Measurements from ENCODE around the gene IGLL1. TPM values are rescaled to one million over a fixed set of nuclear protein-coding genes. Genes with fewer than 3 reads are reported as not detected.

IGLL1 gene
- total and polyA plus RNA-seq, 3 experiments from 2014 or later, result not detected

- CTCF ChIA-PET, result no interaction called here
These were observed 8.6 kb downstream of the IGLL1 start for GRCh38 chr22:23571486-23571885.

DNA sequence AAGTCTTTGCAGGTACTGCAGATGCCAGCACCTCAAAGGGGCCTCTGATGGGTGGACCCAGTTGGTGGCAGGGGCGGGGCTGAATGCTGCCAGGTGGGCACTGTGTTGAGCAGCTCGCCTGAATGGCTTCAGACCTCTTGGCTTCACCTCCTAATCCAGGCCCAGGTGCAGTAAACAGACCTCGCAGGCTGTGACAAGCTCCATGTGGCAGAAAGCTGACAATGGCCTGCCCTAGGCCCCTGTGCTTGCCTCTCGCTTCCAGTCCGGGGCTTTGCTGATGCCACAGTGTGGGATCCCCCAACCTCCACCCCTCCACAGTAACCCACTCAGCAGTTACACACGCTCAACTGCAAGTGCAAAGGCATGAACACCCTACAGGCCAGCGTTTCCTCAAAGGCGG lies 9.4 kb downstream of the IGLL1 start:
- H3K36me3 Mint-ChIP-seq, result peaks cover 0 to 4% (median 0%) of the 10 kb centered on the region in 3 donors
- H3K9me3 Mint-ChIP-seq, result peaks cover 0 to 3% (median 0%) of the 10 kb centered on the region in 5 donors
- no peaks in the 10 kb centered on the region for H3K9me3 ChIP-seq (ENCODE audit: low read length)
- H3K27ac ChIP-seq (ENCODE audit: low read depth, low read length), result no peak overlapping the region
- H3K36me3 ChIP-seq (ENCODE audit: insufficient read depth, low read length), result no peaks in the 10 kb centered on the region
- CTCF ChIA-PET, result no interaction called here
- H3K27me3 Mint-ChIP-seq, result peaks cover 23 to 25% of the 10 kb centered on the region in 2 donors
- H3K4me1 ChIP-seq (ENCODE audit: insufficient read depth, low read length), result no peaks in the 10 kb centered on the region
- H3K27ac Mint-ChIP-seq, result no peak overlapping the region
- no peak overlapping the region for H3K4me3 Mint-ChIP-seq
- H3K27me3 ChIP-seq (ENCODE audit: insufficient read depth, low read length, poor library complexity, severe bottlenecking), result peaks cover 9% of the 10 kb centered on the region
- POLR2A ChIA-PET, result no interaction called here
- no peak for DNase-seq
- H3K4me3 ChIP-seq (ENCODE audit: low read length), result no peak overlapping the region
- peaks cover 0 to 6% (median 2%) of the 10 kb centered on the region in 3 donors for H3K4me1 Mint-ChIP-seq

More at GRCh38 chr22:23571486-23571885, 8.6 kb downstream of the IGLL1 start:
- Mint-ChIP-seq H3K27ac (no peak overlapping the region), H3K27me3 (peaks cover 27% of the 10 kb centered on the region in 2 donors), H3K9me3 (peaks cover 0 to 3% (median 0%) of the 10 kb centered on the region in 5 donors), H3K4me1 (peaks cover 0 to 3% (median 0%) of the 10 kb centered on the region in 3 donors), H3K36me3 (peaks cover 0 to 4% (median 0%) of the 10 kb centered on the region in 3 donors), H3K4me3 (no peak overlapping the region)
- no peaks in the 10 kb centered on the region for H3K9me3 ChIP-seq (ENCODE audit: low read length)
- no peak overlapping the region for H3K27ac ChIP-seq (ENCODE audit: low read depth, low read length)
- no peaks in the 10 kb centered on the region for H3K4me1 ChIP-seq (ENCODE audit: insufficient read depth, low read length)
- H3K36me3 ChIP-seq (ENCODE audit: insufficient read depth, low read length), result no peaks in the 10 kb centered on the region
- H3K4me3 ChIP-seq (ENCODE audit: low read length), result no peak overlapping the region
- peaks cover 5% of the 10 kb centered on the region for H3K27me3 ChIP-seq (ENCODE audit: insufficient read depth, low read length, poor library complexity, severe bottlenecking)
- DNase-seq, result no peak
- POLR2A ChIA-PET, result no interaction called here

DNA sequence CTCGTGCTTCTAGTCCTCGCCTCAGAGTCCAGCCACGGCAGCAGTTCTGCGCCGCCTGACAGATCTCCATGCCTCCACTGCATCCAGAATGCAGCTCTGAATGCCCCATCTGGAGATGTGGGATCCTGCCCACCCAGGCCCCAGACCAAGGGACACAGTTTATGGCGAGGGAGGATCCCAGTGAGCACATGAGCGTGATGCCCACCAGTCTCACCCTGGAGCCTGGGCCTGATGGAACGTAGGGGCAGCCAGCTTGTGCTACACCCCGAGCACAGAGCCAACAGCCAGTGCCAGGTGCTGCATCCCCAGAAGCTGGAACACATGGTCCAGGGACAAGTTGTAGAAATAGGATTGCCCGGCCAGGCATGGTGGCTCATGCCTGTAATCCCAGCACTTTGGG lies 10.4 kb downstream of the IGLL1 start:
- POLR2A ChIA-PET, result no interaction called here

DNA sequence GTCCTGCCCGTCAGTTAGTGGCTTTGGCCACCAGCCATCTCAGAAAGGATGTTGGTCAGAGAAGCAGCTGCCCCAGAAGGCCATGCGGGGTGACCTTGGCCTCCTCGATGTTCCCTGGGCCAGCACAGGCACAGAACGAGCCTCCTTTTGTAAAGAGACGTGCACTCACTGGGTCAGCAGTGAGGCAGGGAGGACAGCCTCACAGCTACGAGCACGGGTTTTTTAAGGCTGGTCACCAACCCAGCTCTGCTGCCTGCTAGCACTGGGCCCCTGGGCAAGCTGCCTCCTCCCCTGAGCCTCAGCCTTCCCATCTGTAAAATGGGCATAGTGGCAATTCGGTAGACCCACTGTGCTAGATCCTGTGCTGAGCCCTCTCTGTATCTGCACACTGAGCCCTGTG lies 10.8 kb downstream of the IGLL1 start:
- Mint-ChIP-seq H3K9me3 (peaks cover 0 to 3% (median 0%) of the 10 kb centered on the region in 5 donors), H3K4me1 (peaks cover 0 to 10% (median 5%) of the 10 kb centered on the region in 3 donors), H3K4me3 (no peak overlapping the region), H3K27me3 (peaks cover 25 to 29% of the 10 kb centered on the region in 2 donors), H3K27ac (no peak overlapping the region), H3K36me3 (peaks cover 0 to 4% (median 0%) of the 10 kb centered on the region in 3 donors)
- Histone ChIP-seq H3K36me3 (ENCODE audit: insufficient read depth, low read length) (no peaks in the 10 kb centered on the region), H3K9me3 (ENCODE audit: low read length) (no peaks in the 10 kb centered on the region), H3K27me3 (ENCODE audit: insufficient read depth, low read length, poor library complexity, severe bottlenecking) (peaks cover 14% of the 10 kb centered on the region), H3K4me1 (ENCODE audit: insufficient read depth, low read length) (no peaks in the 10 kb centered on the region), H3K4me3 (ENCODE audit: low read length) (no peak overlapping the region), H3K27ac (ENCODE audit: low read depth, low read length) (no peak overlapping the region)
- POLR2A ChIA-PET, result no interaction called here
- no peak for DNase-seq
- CTCF ChIA-PET, result no interaction called here

More for the DNA sequence above, 10.4 kb downstream of the IGLL1 start:
- Histone ChIP-seq H3K27me3 (ENCODE audit: insufficient read depth, low read length, poor library complexity, severe bottlenecking) (peaks cover 14% of the 10 kb centered on the region), H3K9me3 (ENCODE audit: low read length) (no peaks in the 10 kb centered on the region), H3K4me3 (ENCODE audit: low read length) (no peak overlapping the region), H3K4me1 (ENCODE audit: insufficient read depth, low read length) (no peaks in the 10 kb centered on the region), H3K36me3 (ENCODE audit: insufficient read depth, low read length) (no peaks in the 10 kb centered on the region), H3K27ac (ENCODE audit: low read depth, low read length) (no peak overlapping the region)
- CTCF ChIA-PET, result no interaction called here
- peaks cover 0 to 10% (median 5%) of the 10 kb centered on the region in 3 donors for H3K4me1 Mint-ChIP-seq
- DNase-seq, result no peak
- peaks cover 0 to 3% (median 0%) of the 10 kb centered on the region in 5 donors for H3K9me3 Mint-ChIP-seq
- H3K27me3 Mint-ChIP-seq, result peaks cover 21 to 25% of the 10 kb centered on the region in 2 donors
- H3K36me3 Mint-ChIP-seq, result peaks cover 0 to 4% (median 0%) of the 10 kb centered on the region in 3 donors
- no peak overlapping the region for H3K27ac Mint-ChIP-seq
- no peak overlapping the region for H3K4me3 Mint-ChIP-seq

- peaks cover 33 to 42% of the 10 kb centered on the region in 2 donors for H3K27me3 Mint-ChIP-seq
- H3K27ac ChIP-seq (ENCODE audit: low read depth, low read length), result no peak overlapping the region
- H3K36me3 Mint-ChIP-seq, result peaks cover 0 to 3% (median 0%) of the 10 kb centered on the region in 3 donors
- CTCF ChIA-PET, result no interaction called here
- peaks cover 0 to 10% (median 5%) of the 10 kb centered on the region in 3 donors for H3K4me1 Mint-ChIP-seq
- H3K4me1 ChIP-seq (ENCODE audit: insufficient read depth, low read length), result no peaks in the 10 kb centered on the region
- POLR2A ChIA-PET, result no interaction called here
- H3K27me3 ChIP-seq (ENCODE audit: insufficient read depth, low read length, poor library complexity, severe bottlenecking), result peaks cover 14% of the 10 kb centered on the region
- no peak overlapping the region for H3K4me3 ChIP-seq (ENCODE audit: low read length)
- H3K9me3 Mint-ChIP-seq, result peaks cover 0 to 2% (median 0%) of the 10 kb centered on the region in 5 donors
- peak overlapping the region in 6 of 7 donors; percentile 36 to 70 (median 54) for H3K4me3 Mint-ChIP-seq
- H3K36me3 ChIP-seq (ENCODE audit: insufficient read depth, low read length), result no peaks in the 10 kb centered on the region
- no peaks in the 10 kb centered on the region for H3K9me3 ChIP-seq (ENCODE audit: low read length)
- no peak for DNase-seq
- peak overlapping the region in 1 of 8 donors; percentile 34 for H3K27ac Mint-ChIP-seq
These were observed 13.2 kb downstream of the IGLL1 start for GRCh38 chr22:23566705-23567475.

- POLR2A ChIA-PET, result no interaction called here
- H3K27me3 ChIP-seq (ENCODE audit: insufficient read depth, low read length, poor library complexity, severe bottlenecking), result peaks cover 14% of the 10 kb centered on the region
- Mint-ChIP-seq H3K27me3 (peaks cover 33 to 42% of the 10 kb centered on the region in 2 donors), H3K27ac (peak overlapping the region in 4 of 8 donors; percentile 26 to 79 (median 46)), H3K9me3 (no peaks in the 10 kb centered on the region), H3K36me3 (no peaks in the 10 kb centered on the region), H3K4me3 (peak overlapping the region; percentile 64 to 93 (median 82)), H3K4me1 (peaks cover 0 to 10% (median 5%) of the 10 kb centered on the region in 3 donors)
- no peak for DNase-seq
- no peaks in the 10 kb centered on the region for H3K9me3 ChIP-seq (ENCODE audit: low read length)
- CTCF ChIA-PET, result no interaction called here
- H3K4me1 ChIP-seq (ENCODE audit: insufficient read depth, low read length), result no peaks in the 10 kb centered on the region
- no peaks in the 10 kb centered on the region for H3K36me3 ChIP-seq (ENCODE audit: insufficient read depth, low read length)
- peak overlapping the region; percentile 61 for H3K4me3 ChIP-seq (ENCODE audit: low read length)
- H3K27ac ChIP-seq (ENCODE audit: low read depth, low read length), result no peak overlapping the region
These were observed 14.0 kb downstream of the IGLL1 start for GRCh38 chr22:23565915-23566704.

- peak overlapping the region; percentile 61 for H3K4me3 ChIP-seq (ENCODE audit: low read length)
- ChIA-PET CTCF (no interaction called here), POLR2A (interaction anchor here (0.7 kb wide), 1 partner anchor 292 kb away, joined by 6 read pairs; the partner anchor contains the start of gene SLC2A11)
- H3K36me3 ChIP-seq (ENCODE audit: insufficient read depth, low read length), result no peaks in the 10 kb centered on the region
- peak overlapping the region in 2 of 8 donors; percentile 40 to 79 for H3K27ac Mint-ChIP-seq
- no peaks in the 10 kb centered on the region for H3K9me3 ChIP-seq (ENCODE audit: low read length)
- H3K36me3 Mint-ChIP-seq, result no peaks in the 10 kb centered on the region
- peak overlapping the region; percentile 64 to 93 (median 82) for H3K4me3 Mint-ChIP-seq
- H3K4me1 Mint-ChIP-seq, result peaks cover 0 to 10% (median 5%) of the 10 kb centered on the region in 3 donors
- H3K4me1 ChIP-seq (ENCODE audit: insufficient read depth, low read length), result no peaks in the 10 kb centered on the region
- peaks cover 33 to 42% of the 10 kb centered on the region in 2 donors for H3K27me3 Mint-ChIP-seq
- no peaks in the 10 kb centered on the region for H3K9me3 Mint-ChIP-seq
- H3K27me3 ChIP-seq (ENCODE audit: insufficient read depth, low read length, poor library complexity, severe bottlenecking), result peaks cover 14% of the 10 kb centered on the region
- no peak for DNase-seq
- no peak overlapping the region for H3K27ac ChIP-seq (ENCODE audit: low read depth, low read length)
These were observed 14.7 kb downstream of the IGLL1 start for GRCh38 chr22:23565305-23565914.

Data from CD8-positive, alpha-beta memory T cell (primary cell).